Peyer's patch (tissue), 4 donors: ENCODE measurements around the gene DOCK1.

Experiments
- POLR2A ChIP-seq, 2 donors: fragments of 450-650 bp; IDR thresholded peaks; one replicate each; pipeline ENCODE4 v1.5.1; 2017; ENCODE audit warnings: antibody characterized with exemption in 2 of 2, mild to moderate bottlenecking in 2 of 2, moderate library complexity in 2 of 2
- TF ChIP-seq, protein P1 (sequence below), 6 experiments: fragments of 450-650 bp in 4 of 6; fragments of 200-600 bp in 2 of 6; sonication (generic) in 1 of 6; IDR thresholded peaks; one replicate each; pipeline ENCODE4 v1.5.1; 2017 to 2019; ENCODE audit warnings: antibody characterized with exemption in 6 of 6, mild to moderate bottlenecking in 3 of 6, moderate library complexity in 1 of 6

DNA sequence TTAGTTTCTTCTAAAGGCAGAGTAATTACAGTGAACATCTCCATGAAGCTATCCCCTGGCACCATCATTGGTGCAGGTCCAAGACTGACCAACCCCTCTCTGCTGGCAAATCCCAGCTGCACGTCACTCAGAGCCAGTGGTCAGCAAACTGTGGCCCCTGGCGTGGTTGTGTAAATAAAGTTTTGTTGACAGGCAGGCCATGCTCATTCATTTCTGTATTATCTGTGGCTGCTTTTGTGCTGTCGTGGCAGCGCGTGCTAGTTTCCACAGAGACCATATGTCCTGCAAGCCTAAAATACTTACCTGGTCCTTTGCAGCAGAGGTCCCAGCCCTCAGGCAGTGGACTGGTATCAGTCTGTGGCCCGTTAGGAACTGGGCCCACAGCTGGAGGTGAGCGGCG lies 526.3 kb downstream of the DOCK1 start:
- TF ChIP-seq, protein P1, sequence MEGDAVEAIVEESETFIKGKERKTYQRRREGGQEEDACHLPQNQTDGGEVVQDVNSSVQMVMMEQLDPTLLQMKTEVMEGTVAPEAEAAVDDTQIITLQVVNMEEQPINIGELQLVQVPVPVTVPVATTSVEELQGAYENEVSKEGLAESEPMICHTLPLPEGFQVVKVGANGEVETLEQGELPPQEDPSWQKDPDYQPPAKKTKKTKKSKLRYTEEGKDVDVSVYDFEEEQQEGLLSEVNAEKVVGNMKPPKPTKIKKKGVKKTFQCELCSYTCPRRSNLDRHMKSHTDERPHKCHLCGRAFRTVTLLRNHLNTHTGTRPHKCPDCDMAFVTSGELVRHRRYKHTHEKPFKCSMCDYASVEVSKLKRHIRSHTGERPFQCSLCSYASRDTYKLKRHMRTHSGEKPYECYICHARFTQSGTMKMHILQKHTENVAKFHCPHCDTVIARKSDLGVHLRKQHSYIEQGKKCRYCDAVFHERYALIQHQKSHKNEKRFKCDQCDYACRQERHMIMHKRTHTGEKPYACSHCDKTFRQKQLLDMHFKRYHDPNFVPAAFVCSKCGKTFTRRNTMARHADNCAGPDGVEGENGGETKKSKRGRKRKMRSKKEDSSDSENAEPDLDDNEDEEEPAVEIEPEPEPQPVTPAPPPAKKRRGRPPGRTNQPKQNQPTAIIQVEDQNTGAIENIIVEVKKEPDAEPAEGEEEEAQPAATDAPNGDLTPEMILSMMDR (IDR thresholded peaks at IDR 0.05), result no peak
- no peak for TF ChIP-seq POLR2A (IDR thresholded peaks at IDR 0.05)
